GM12873 (cell line): ENCODE data around the gene NFE2L2.

Experiments used
- TF ChIP-seq, protein P1 (sequence below): IDR thresholded peaks from 2 replicates; pipeline ENCODE4 v1.5.1; 2012; ENCODE audit warnings: low read depth, mild to moderate bottlenecking, moderate library complexity, low read length, control low read depth; ENCODE audit not compliant: insufficient read depth; ENCODE audit errors: missing control alignments

The NFE2L2 gene

DNA sequence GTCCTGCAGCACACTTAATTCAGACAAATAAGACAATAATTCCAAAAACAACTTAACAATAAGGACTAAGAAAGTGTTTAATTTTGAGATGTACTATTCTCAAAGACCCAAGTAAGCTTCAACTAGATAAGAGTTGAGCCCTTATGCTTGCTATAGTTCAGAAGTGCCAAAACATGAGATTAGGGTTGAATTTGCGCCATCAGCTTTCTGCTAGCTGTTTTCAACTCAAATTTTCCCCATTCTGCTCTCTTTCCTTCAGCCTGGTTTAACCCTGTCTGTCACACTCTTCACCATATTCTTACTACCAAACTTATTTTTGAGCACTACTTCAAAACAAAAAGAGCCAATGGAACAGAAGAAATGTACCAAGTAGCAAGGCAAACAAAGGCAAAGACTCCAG, 4.1 kb downstream of the NFE2L2 start:
- TF ChIP-seq, protein P1, sequence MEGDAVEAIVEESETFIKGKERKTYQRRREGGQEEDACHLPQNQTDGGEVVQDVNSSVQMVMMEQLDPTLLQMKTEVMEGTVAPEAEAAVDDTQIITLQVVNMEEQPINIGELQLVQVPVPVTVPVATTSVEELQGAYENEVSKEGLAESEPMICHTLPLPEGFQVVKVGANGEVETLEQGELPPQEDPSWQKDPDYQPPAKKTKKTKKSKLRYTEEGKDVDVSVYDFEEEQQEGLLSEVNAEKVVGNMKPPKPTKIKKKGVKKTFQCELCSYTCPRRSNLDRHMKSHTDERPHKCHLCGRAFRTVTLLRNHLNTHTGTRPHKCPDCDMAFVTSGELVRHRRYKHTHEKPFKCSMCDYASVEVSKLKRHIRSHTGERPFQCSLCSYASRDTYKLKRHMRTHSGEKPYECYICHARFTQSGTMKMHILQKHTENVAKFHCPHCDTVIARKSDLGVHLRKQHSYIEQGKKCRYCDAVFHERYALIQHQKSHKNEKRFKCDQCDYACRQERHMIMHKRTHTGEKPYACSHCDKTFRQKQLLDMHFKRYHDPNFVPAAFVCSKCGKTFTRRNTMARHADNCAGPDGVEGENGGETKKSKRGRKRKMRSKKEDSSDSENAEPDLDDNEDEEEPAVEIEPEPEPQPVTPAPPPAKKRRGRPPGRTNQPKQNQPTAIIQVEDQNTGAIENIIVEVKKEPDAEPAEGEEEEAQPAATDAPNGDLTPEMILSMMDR = no peak

DNA sequence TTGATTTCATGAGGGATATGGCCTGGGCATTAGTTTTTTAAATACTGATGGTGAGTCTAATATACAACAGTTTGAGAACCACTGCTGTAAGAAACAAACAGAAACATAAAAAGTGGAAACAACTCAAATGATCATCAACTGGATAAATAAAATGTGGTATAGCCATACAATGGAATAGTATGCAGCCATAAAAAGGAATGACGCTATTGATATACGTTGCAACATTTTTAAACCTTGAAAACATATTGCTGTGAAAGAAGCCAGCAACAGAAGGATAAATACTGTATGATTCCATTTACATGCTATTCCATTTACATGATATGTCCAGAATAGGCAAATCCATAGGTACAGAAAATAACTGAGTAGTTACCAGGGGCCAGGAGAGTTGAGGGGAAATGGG, 6.5 kb downstream of the NFE2L2 start:
- TF ChIP-seq, protein P1 = no peak

DNA sequence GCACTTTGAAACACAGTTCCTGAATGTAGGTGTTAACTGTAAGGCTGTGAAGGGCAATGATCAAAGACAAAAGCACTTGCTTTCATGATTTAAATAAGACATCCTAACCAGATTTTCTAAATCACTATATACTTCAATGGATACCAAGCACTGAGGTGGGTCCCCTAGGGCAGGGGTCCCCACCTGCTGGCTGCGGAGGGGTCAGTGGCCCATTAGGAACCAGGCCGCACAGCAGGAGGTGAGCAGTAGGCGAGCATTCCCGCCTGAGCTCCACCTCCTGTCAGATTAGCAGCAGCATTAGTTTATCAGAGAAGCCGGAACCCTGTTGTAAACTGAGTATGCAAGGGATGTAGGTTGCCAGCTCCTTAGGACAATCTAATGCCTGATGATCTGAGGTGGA, 7.1 kb downstream of the NFE2L2 start:
- TF ChIP-seq, protein P1 = no peak

DNA sequence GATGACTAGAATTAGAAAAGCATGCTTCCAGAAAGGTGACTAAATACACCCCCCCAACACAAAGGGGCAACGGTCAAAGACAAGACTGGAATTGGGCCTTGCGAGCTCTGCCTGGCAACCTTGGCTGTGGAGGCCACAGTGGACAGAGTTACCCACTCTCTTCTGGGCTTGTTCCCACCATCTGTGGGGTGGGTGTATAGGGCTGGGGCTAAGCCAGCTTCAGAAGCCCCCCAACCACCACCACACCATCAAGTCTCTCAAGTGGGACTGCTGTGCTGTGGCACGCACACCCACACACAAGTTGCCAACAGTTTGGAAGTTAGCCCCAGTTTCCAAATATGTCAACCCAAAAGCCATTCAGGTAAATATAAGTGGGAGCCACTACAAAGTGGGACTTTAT, 7.8 kb downstream of the NFE2L2 start:
- TF ChIP-seq, protein P1 = no peak

DNA sequence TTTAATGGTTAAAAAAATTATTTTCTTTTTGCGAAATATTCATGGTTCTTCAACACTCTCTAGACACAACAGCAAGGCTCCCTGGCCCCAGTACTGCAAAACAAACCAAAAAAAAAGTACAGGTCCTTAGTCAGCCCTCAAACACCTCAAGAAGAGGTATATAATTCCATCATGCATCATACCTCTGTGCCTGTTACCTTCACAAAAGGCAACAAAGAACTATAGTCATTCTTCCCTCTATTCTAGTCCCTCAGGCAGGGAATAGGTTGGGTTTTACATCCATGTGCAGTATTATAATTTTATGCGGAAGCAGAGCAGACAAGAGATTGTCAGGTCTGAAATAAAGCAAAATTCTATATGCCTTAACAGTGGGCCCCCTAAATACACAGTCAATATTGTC, 8.5 kb downstream of the NFE2L2 start:
- TF ChIP-seq, protein P1 = no peak

DNA sequence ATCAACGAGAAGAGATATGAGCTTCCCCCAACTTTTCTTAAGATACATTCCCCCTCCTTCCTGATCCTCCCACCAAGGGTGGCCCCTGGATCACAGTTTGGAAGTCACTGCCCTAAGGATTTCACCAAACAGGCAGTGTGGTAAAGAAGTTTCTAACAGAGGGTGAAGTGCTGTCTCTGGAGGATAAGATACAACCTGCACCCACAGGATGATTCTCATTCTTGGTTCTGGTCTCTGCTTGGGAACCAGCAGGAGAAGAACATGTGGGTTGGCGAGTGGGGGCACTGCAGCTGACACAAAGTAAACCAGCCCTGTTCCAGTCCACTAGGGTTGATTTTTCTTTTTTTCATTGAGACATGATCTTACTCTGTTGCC, 9.3 kb downstream of the NFE2L2 start:
- TF ChIP-seq, protein P1 = no peak

DNA sequence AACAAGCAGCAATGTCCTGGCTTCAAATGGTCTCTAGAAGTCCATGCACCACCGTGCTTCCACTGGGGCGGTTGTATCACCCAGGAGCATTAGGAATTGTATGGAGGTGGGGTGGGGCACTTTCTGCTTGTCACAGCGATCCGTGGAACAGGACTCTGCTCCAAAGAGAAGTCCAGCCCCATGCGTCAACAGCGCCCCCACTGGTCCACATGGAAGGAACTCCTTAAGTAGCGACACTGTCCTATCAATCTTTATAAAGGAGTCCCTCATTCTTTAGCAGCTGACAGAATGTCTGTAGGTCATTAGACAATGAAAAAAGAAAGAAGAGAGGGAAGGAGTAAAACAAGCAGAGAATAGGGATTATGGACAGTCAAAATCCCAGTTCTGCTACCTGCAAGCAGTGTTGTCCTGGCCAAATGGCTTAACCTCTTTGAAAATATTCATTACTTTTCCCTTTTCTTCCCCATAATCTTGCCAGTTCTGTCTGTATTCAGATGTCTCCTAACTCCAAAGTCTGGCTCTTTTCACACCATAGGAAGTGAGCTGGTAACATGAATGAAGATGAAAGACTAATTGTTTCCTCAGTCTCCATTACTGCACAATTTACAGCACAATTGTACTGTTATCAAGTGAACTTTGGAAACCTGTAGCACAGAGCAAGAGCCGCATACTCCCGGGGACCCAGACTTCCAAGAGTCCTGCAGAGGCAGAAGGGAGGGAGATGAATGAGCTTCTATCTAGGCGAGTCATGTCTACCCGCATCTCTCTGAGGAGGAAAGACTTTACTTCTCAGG, 9.9 kb downstream of the NFE2L2 start:
- TF ChIP-seq, protein P1 = peak; percentile 50
